Karpas-422 (cell line): ENCODE results near the gene NMT1. TPM values are rescaled to one million over a fixed set of nuclear protein-coding genes. Genes with fewer than 3 reads are reported as not detected.

Experiments used
- DNase-seq: peaks from one replicate; pipeline ENCODE4 v3.0.0-alpha.2; 2015
- H2AFZ ChIP-seq: fragments of 200-600 bp; sonication (generic); 2 replicates; pipeline ENCODE4 v1.6.1; 2014; ENCODE audit warnings: antibody characterized with exemption, low read length, mixed read lengths
- H3K27ac ChIP-seq: fragments of 200-600 bp; sonication (generic); 2 replicates; pipeline ENCODE4 v1.5.1; 2014; ENCODE audit warnings: mild to moderate bottlenecking, low read length, moderate library complexity
- H3K27me3 ChIP-seq: fragments of 200-600 bp; sonication (generic); 2 replicates; pipeline ENCODE4 v1.6.1; 2014; ENCODE audit warnings: low read length, mixed read lengths
- H3K36me3 ChIP-seq: fragments of 200-600 bp; sonication (generic); 2 replicates; pipeline ENCODE4 v1.6.1; 2014; ENCODE audit warnings: low read length, mixed read lengths; ENCODE audit not compliant: insufficient read depth
- H3K4me1 ChIP-seq: fragments of 200-600 bp; sonication (generic); 2 replicates; pipeline ENCODE4 v1.6.1; 2014; ENCODE audit warnings: mild to moderate bottlenecking, low read length, mixed read lengths
- H3K4me2 ChIP-seq: fragments of 200-600 bp; sonication (generic); 2 replicates; pipeline ENCODE4 v1.6.1; 2014; ENCODE audit warnings: low read length, low read depth, mild to moderate bottlenecking; ENCODE audit not compliant: poor library complexity, severe bottlenecking
- H3K4me3 ChIP-seq: fragments of 200-600 bp; sonication (generic); 2 replicates; pipeline ENCODE4 v1.5.1; 2014; ENCODE audit warnings: mild to moderate bottlenecking, antibody characterized with exemption, low read length, mixed read lengths
- H3K79me2 ChIP-seq: fragments of 200-600 bp; sonication (generic); 2 replicates; pipeline ENCODE4 v1.6.1; 2014; ENCODE audit warnings: mild to moderate bottlenecking, low read length, mixed read lengths
- H3K9ac ChIP-seq: fragments of 200-600 bp; sonication (generic); 2 replicates; pipeline ENCODE4 v1.6.0; 2014; ENCODE audit warnings: low read length
- H3K9me2 ChIP-seq: fragments of 200-600 bp; sonication (generic), shearing (Covaris generic); replicated peaks from 2 replicates; pipeline ENCODE4 v1.6.0; 2014; ENCODE audit warnings: mild to moderate bottlenecking, low read length, moderate library complexity; ENCODE audit not compliant: insufficient read depth
- H3K9me3 ChIP-seq: fragments of 300-700, 200-600 bp; sonication (generic); 2 replicates; pipeline ENCODE4 v1.6.1; 2014; ENCODE audit warnings: low read length, mixed read lengths
- H4K20me1 ChIP-seq: fragments of 200-600 bp; sonication (generic); 2 replicates; pipeline ENCODE4 v1.6.1; 2014; ENCODE audit warnings: mild to moderate bottlenecking, antibody characterized with exemption, low read length, low read depth; ENCODE audit not compliant: insufficient read depth
- total RNA-seq: library from RNA; depleted of rRNA; stranded (reverse); fragments of >200 nt; shearing (Covaris generic); gene quantifications from 2 replicates; pipeline ENCODE4 v1.2.3, GENCODE V29; 2014; ENCODE audit warnings: low replicate concordance

The NMT1 gene
- total RNA-seq, 1 experiment from 2014 or later = 48.5 TPM

DNA sequence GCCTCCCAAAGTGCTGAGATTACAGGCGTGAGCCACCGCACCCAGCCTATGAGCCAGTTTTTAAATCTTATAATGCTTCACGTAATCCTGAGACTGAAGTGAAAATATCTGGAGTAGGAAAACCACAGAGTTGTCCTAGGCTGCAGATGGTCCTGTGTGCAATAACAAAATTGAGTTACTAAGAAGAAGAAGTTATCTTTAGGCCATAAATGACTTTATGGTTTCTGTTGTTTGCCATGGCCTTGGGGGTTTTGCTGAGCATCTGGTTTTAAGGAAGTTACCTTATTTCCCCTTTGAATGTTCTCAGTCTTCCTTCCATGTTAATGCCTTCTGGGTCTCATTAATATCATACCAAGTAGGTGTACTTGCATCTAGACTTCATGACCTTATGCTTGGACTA, 16.5 kb downstream of the NMT1 start:
- Histone ChIP-seq H3K36me3 (peaks cover 33% of the 10 kb centered on the region; the same call in 1 of the 2 replicates), H3K4me1 (no peaks in the 10 kb centered on the region), H3K79me2 (peaks cover 76% of the 10 kb centered on the region), H3K4me2 (no peak overlapping the region), H3K27ac (no peak overlapping the region), H3K4me3 (no peak overlapping the region), H4K20me1 (0 out of 2 replicates have a peak, but pooled peaks cover 7% of the 10 kb centered on the region), H3K9me2 (no peaks in the 10 kb centered on the region), H3K9me3 (no peaks in the 10 kb centered on the region), H2AFZ (no peak overlapping the region), H3K27me3 (no peaks in the 10 kb centered on the region), H3K9ac (no peak overlapping the region)
- no peak for DNase-seq

GRCh38 chr17:45081047-45081703, 20.1 kb downstream of the NMT1 start:
- no peaks in the 10 kb centered on the region for H3K9me3 ChIP-seq
- no peaks in the 10 kb centered on the region for H4K20me1 ChIP-seq
- no peaks in the 10 kb centered on the region for H3K4me1 ChIP-seq
- H2AFZ ChIP-seq = no peak overlapping the region
- no peaks in the 10 kb centered on the region for H3K27me3 ChIP-seq
- no peaks in the 10 kb centered on the region for H3K9me2 ChIP-seq
- no peak overlapping the region for H3K27ac ChIP-seq
- no peak for DNase-seq
- peaks cover 34% of the 10 kb centered on the region for H3K36me3 ChIP-seq
- no peak overlapping the region for H3K4me3 ChIP-seq
- H3K79me2 ChIP-seq = peaks cover 46% of the 10 kb centered on the region
- H3K9ac ChIP-seq = no peak overlapping the region
- no peak overlapping the region for H3K4me2 ChIP-seq

DNA sequence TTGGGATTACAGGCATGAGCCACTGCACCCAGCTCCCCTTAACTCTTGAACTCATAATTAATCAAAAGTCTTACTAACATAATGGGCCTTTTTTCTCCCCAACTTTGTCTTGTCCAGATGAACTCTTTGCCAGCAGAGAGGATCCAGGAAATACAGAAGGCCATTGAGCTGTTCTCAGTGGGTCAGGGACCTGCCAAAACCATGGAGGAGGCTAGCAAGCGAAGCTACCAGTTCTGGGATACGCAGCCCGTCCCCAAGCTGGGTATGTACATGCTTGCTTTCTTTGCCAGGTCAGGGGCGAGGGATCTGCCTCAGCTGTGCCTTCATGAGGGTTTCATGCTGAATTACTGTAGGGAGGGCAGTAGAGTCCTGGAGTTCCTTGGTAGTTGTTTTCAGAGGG, 25.3 kb downstream of the NMT1 start:
- Histone ChIP-seq H3K27ac (no peak overlapping the region), H3K9me2 (no peaks in the 10 kb centered on the region), H3K79me2 (peaks cover 7% of the 10 kb centered on the region), H3K4me1 (no peaks in the 10 kb centered on the region), H3K27me3 (no peaks in the 10 kb centered on the region), H3K9ac (no peak overlapping the region), H3K4me2 (no peak overlapping the region), H3K9me3 (no peaks in the 10 kb centered on the region), H4K20me1 (no peaks in the 10 kb centered on the region), H2AFZ (no peak overlapping the region), H3K36me3 (peaks cover 48% of the 10 kb centered on the region), H3K4me3 (no peak overlapping the region)
- DNase-seq = no peak

- Histone ChIP-seq H3K9ac (no peak overlapping the region), H3K36me3 (peaks cover 48% of the 10 kb centered on the region)
- no peak for DNase-seq
Measured at GRCh38 chr17:45086865-45087503, 25.9 kb downstream of the NMT1 start.

GRCh38 chr17:45087504-45087975, 26.4 kb downstream of the NMT1 start:
- no peak for DNase-seq
- Histone ChIP-seq H3K4me3 (no peak overlapping the region), H3K36me3 (peaks cover 48% of the 10 kb centered on the region), H3K9ac (no peak overlapping the region), H4K20me1 (peaks cover 4% of the 10 kb centered on the region; the same call in 1 of the 2 replicates), H3K79me2 (0 out of 2 replicates have a peak, but pooled peaks cover 3% of the 10 kb centered on the region), H3K4me1 (no peaks in the 10 kb centered on the region), H3K27me3 (no peaks in the 10 kb centered on the region), H2AFZ (no peak overlapping the region), H3K27ac (no peak overlapping the region), H3K9me2 (no peaks in the 10 kb centered on the region), H3K4me2 (no peak overlapping the region), H3K9me3 (no peaks in the 10 kb centered on the region)

More at GRCh38 chr17:45086865-45087503, 25.9 kb downstream of the NMT1 start:
- Histone ChIP-seq H4K20me1 (peaks cover 2% of the 10 kb centered on the region; the same call in 1 of the 2 replicates), H3K27me3 (no peaks in the 10 kb centered on the region), H3K9me2 (no peaks in the 10 kb centered on the region), H3K79me2 (0 out of 2 replicates have a peak, but pooled peaks cover 3% of the 10 kb centered on the region), H3K4me1 (no peaks in the 10 kb centered on the region), H3K9me3 (no peaks in the 10 kb centered on the region), H2AFZ (no peak overlapping the region), H3K4me3 (no peak overlapping the region), H3K27ac (no peak overlapping the region), H3K4me2 (no peak overlapping the region)

DNA sequence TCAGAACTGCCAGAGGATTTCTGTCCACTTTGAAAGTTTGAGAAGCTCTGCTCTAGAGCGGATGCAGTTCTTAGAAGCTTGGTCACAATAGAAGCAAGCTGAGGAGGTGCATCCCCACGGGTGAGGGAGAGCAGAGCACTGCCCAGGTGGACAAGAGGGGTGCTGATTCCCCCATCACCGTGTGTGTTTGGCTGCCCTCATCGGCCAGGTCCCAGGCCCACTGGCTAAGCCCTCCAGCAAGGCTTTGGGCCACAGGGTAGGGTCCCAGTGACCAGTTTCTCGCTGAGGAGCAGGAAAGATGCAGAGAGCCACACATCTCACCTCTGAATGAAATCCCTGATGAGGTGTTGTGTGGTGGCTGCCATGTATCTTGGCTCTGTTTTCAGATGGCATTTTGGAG, 26.9 kb downstream of the NMT1 start:
- H3K4me1 ChIP-seq = no peaks in the 10 kb centered on the region
- H4K20me1 ChIP-seq = peaks cover 4% of the 10 kb centered on the region; the same call in 1 of the 2 replicates
- H3K27me3 ChIP-seq = no peaks in the 10 kb centered on the region
- no peak overlapping the region for H2AFZ ChIP-seq
- DNase-seq = no peak
- H3K9me2 ChIP-seq = no peaks in the 10 kb centered on the region
- no peak overlapping the region for H3K9ac ChIP-seq
- H3K4me2 ChIP-seq = no peak overlapping the region
- peaks cover 48% of the 10 kb centered on the region for H3K36me3 ChIP-seq
- H3K9me3 ChIP-seq = no peaks in the 10 kb centered on the region
- H3K79me2 ChIP-seq = 0 out of 2 replicates have a peak, but pooled peaks cover 3% of the 10 kb centered on the region
- H3K27ac ChIP-seq = no peak overlapping the region
- no peak overlapping the region for H3K4me3 ChIP-seq

- no peaks in the 10 kb centered on the region for H3K9me3 ChIP-seq
- no peak overlapping the region for H3K27ac ChIP-seq
- peaks cover 4% of the 10 kb centered on the region; the same call in 1 of the 2 replicates for H4K20me1 ChIP-seq
- H3K79me2 ChIP-seq = 0 out of 2 replicates have a peak, but pooled peaks cover 3% of the 10 kb centered on the region
- H3K4me2 ChIP-seq = no peak overlapping the region
- no peak for DNase-seq
- no peak overlapping the region for H3K9ac ChIP-seq
- H2AFZ ChIP-seq = no peak overlapping the region
- H3K36me3 ChIP-seq = peaks cover 55% of the 10 kb centered on the region
- H3K9me2 ChIP-seq = no peaks in the 10 kb centered on the region
- H3K27me3 ChIP-seq = no peaks in the 10 kb centered on the region
- H3K4me3 ChIP-seq = no peak overlapping the region
- H3K4me1 ChIP-seq = no peaks in the 10 kb centered on the region
Measured at GRCh38 chr17:45088741-45089140, 27.6 kb downstream of the NMT1 start.

- peaks cover 46% of the 10 kb centered on the region; the same call in 1 of the 2 replicates for H3K36me3 ChIP-seq
- H3K27me3 ChIP-seq = no peaks in the 10 kb centered on the region
- peaks cover 8% of the 10 kb centered on the region; the same call in 1 of the 2 replicates for H4K20me1 ChIP-seq
- H3K4me3 ChIP-seq = no peak overlapping the region
- H3K79me2 ChIP-seq = no peaks in the 10 kb centered on the region
- no peaks in the 10 kb centered on the region for H3K9me2 ChIP-seq
- no peak overlapping the region for H2AFZ ChIP-seq
- H3K27ac ChIP-seq = no peak overlapping the region
- H3K9ac ChIP-seq = no peak overlapping the region
- H3K4me2 ChIP-seq = no peak overlapping the region
- no peak for DNase-seq
- peaks cover 2% of the 10 kb centered on the region for H3K4me1 ChIP-seq
- H3K9me3 ChIP-seq = no peaks in the 10 kb centered on the region
Measured at GRCh38 chr17:45090711-45091110, 29.6 kb downstream of the NMT1 start.
